Activated CD4-positive, alpha-beta T cell treated with anti-CD3 and anti-CD28 coated beads for 36 hours (primary cell): ENCODE measurements around the gene ATP8B4. TPM values are rescaled to one million over a fixed set of nuclear protein-coding genes. Genes with fewer than 3 reads are reported as not detected.

ENCODE experiments used
- ATAC-seq: fragments of 200-7000 bp; cut with Tn5 transposase; one replicate; pipeline ENCODE4 v1.10.0; 2021; ENCODE audit warnings: mild to moderate bottlenecking, moderate library complexity
- CTCF ChIA-PET: fragments of 350-600 bp; sonication (Branson Sonifier 250); formaldehyde crosslinking; loops from one replicate; lab custom pipeline; 2021; ENCODE audit warnings: antibody characterized with exemption; lab: Charles Lee
- POLR2A ChIA-PET: fragments of 350-600 bp; sonication (Branson Sonifier 250); formaldehyde crosslinking; loops from one replicate; lab custom pipeline; 2021; ENCODE audit warnings: antibody characterized with exemption, inconsistent platforms; lab: Charles Lee
- DNase-seq: peaks from one replicate; pipeline ENCODE4 v3.0.0-alpha.2; 2020
- H3K27ac Mint-ChIP-seq: one replicate; pipeline ENCODE4 v1.8.0; 2021; ENCODE audit warnings: mixed read lengths
- H3K27me3 Mint-ChIP-seq: one replicate; pipeline ENCODE4 v1.8.0; 2021; ENCODE audit warnings: mixed read lengths
- H3K36me3 Mint-ChIP-seq: one replicate; pipeline ENCODE4 v1.8.0; 2021; ENCODE audit warnings: low read depth, mixed read lengths
- H3K4me1 Mint-ChIP-seq: one replicate; pipeline ENCODE4 v1.8.0; 2021; ENCODE audit warnings: mixed read lengths
- H3K4me3 Mint-ChIP-seq: one replicate; pipeline ENCODE4 v1.8.0; 2021; ENCODE audit warnings: mild to moderate bottlenecking, moderate library complexity, mixed read lengths
- H3K9me3 Mint-ChIP-seq: one replicate; pipeline ENCODE4 v1.8.0; 2021; ENCODE audit warnings: low read depth, mixed read lengths
- intact Hi-C, 2 experiments: fragments of 100-400 bp; cut with DNase I in 1 of 2; cut with micrococcal nuclease in 1 of 2; formaldehyde crosslinking; loops; one replicate each; pipeline versions ENCODE4 v1.14.2 to v1.15.1; 2022 to 2024; cut with DNase I, micrococcal nuclease
- total RNA-seq, 2 experiments: library from RNA; stranded (reverse); gene quantifications; one replicate each; pipeline ENCODE4 v1.2.3, GENCODE V29; 2021

ATP8B4 gene
- total RNA-seq, 2 experiments from 2014 or later: 5.0 to 5.1 TPM

DNA sequence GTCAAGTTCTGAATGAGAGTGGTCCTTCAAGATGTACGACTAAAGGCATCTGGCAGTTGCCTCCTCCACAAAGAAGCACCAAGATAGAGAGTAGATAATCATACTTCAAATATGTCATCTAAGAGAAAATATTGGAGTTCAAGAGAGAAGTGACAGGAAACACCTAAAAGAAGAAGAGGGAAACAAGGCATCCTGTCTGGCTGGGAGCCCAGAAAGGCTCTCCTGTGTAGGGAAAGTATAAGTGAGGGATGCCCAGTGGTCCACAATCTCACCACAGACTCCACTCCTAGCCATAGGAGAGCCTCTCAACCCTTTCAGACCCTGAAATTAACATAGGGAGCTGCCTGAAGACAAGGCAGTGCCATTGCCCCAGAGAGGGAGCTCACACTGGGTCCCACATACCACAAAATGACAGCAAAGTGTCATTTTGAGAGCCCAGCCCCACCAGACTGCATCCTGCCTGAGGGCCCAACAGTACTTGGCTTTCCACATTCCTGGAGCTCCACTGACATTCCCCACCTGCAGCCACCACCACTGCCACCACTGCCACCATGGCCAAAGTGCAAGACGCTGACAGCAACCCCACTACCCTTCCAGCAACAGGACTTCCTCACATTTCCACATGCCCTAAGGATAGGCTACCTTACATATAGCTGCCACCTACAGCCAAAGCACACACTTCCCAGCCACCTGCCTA, 210.6 kb downstream of the ATP8B4 start:
- intact Hi-C loops: no loop called here
- Mint-ChIP-seq H3K36me3 (no peaks in the 10 kb centered on the region), H3K9me3 (peaks cover 7% of the 10 kb centered on the region), H3K27ac (no peak overlapping the region), H3K4me3 (no peak overlapping the region), H3K4me1 (no peaks in the 10 kb centered on the region), H3K27me3 (peaks cover 5% of the 10 kb centered on the region)
- CTCF ChIA-PET: no interaction called here
- ATAC-seq (no peak), DNase-seq (no peak)
- POLR2A ChIA-PET: no interaction called here

DNA sequence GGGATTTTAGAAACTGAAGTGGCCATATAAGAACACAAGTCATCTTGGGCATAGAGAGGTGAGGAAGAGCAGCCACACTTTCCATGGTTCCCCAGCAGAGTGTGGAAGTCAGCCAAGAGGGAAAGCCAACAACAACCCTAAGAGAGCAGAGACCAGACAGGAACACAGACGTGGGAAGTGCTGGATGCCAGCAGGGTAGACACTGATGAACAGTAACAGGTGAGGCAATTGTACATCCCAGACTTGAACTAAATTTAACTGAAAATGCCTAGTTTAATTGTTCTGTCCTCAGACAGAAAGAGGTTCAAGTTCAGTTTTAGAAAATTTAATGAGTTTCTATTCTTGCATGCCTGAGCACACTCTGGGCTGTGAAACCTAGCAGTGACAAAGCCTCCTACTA, 212.1 kb downstream of the ATP8B4 start:
- H3K27me3 Mint-ChIP-seq: peaks cover 6% of the 10 kb centered on the region
- peaks cover 7% of the 10 kb centered on the region for H3K9me3 Mint-ChIP-seq
- CTCF ChIA-PET: no interaction called here
- intact Hi-C loops: no loop called here
- no peak for ATAC-seq
- no peak overlapping the region for H3K27ac Mint-ChIP-seq
- H3K4me3 Mint-ChIP-seq: no peak overlapping the region
- POLR2A ChIA-PET: no interaction called here
- no peaks in the 10 kb centered on the region for H3K4me1 Mint-ChIP-seq
- DNase-seq: no peak
- H3K36me3 Mint-ChIP-seq: no peaks in the 10 kb centered on the region

DNA sequence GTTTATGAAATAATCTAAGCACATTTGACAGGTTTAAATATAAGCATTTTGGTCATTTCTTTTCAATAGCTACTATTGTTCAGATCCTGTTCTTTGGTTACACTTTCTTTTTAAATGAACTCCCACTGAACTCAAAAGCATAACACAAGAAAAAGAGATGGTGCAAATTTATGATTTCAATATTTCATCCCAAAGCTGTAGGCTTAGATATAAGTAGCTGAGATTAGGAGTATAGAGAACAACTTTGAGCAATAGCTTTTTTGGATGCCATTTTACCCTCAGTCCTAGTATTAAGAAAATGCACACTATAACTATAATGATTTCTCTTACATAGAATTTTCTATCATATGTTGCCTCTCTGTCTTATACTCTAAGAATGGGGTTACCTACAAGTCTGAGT, 213.8 kb downstream of the ATP8B4 start:
- no peak overlapping the region for H3K4me3 Mint-ChIP-seq
- no peaks in the 10 kb centered on the region for H3K36me3 Mint-ChIP-seq
- ATAC-seq: no peak
- peaks cover 6% of the 10 kb centered on the region for H3K27me3 Mint-ChIP-seq
- DNase-seq: no peak
- H3K27ac Mint-ChIP-seq: no peak overlapping the region
- intact Hi-C loops: no loop called here
- ChIA-PET POLR2A (no interaction called here), CTCF (interaction anchor here (0.6 kb wide), 1 partner anchor 1718 kb away, joined by 3 read pairs; no protein-coding TSS in a partner anchor)
- peaks cover 4% of the 10 kb centered on the region for H3K9me3 Mint-ChIP-seq
- no peaks in the 10 kb centered on the region for H3K4me1 Mint-ChIP-seq

DNA sequence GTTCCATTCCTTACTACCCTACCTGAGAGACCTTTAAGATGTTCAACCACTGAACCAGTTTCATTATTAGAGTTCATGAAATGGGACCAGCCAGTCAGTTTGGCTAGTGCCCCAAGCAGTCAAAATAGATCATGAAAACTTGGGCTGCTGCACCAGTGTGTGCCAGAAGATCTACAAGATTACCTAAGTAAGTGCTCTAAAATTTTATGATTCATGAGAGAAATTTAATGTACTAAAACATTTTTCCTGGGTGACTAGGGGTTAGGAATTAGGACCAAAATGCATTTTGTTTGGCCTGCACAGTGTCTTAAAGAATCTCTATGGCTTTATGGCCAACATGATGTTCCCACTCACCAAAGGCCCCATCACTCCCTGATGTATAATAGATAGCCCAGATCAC, 214.7 kb downstream of the ATP8B4 start:
- no peak overlapping the region for H3K4me3 Mint-ChIP-seq
- intact Hi-C loops: no loop called here
- H3K27ac Mint-ChIP-seq: no peak overlapping the region
- ChIA-PET POLR2A (interaction anchor here (0.6 kb wide), 1 partner anchor 454 kb away, joined by 3 read pairs; no protein-coding TSS in a partner anchor), CTCF (interaction anchor here (0.6 kb wide), 1 partner anchor 13 kb away, joined by 3 read pairs; no protein-coding TSS in a partner anchor)
- H3K4me1 Mint-ChIP-seq: no peaks in the 10 kb centered on the region
- H3K9me3 Mint-ChIP-seq: no peaks in the 10 kb centered on the region
- ATAC-seq (no peak), DNase-seq (no peak)
- H3K27me3 Mint-ChIP-seq: peaks cover 5% of the 10 kb centered on the region
- no peaks in the 10 kb centered on the region for H3K36me3 Mint-ChIP-seq

DNA sequence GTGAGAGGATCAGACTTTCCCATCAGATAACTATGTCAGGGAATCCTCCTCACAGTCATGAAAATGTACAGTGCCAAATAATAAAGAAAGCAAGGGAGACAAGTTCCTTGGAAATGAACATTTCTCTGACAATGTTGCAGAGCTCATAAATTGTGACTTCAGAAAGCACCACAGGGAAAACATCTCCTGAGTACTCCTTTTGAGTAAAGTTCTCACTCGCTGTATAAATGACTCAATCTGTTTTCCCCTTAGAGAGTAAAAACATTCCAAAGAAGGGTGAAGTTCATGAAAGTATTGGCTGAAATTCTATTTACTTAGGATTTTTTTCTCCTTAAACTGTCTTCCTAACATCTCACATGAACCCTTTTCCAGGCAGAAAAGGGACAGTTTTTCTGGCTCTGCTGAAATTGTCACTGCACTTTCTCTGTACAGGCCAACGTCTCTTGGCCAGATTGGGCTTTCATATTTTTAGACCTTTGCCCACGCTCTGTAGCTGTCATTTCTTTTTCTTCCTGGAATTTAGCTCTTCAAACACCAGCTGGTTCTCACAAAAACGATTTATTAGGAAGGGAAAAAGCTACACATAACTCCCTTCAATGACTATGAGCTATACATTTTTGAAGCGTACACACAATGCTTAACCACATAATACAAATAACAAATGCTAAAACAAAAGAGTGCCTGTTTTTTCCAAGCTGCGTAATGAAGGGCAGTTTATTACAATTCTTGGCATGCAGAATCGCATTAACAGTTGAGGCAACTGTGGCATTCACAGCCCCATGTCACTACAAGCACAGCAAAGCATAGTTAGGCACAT, 216.1 kb downstream of the ATP8B4 start:
- H3K4me1 Mint-ChIP-seq: no peaks in the 10 kb centered on the region

DNA sequence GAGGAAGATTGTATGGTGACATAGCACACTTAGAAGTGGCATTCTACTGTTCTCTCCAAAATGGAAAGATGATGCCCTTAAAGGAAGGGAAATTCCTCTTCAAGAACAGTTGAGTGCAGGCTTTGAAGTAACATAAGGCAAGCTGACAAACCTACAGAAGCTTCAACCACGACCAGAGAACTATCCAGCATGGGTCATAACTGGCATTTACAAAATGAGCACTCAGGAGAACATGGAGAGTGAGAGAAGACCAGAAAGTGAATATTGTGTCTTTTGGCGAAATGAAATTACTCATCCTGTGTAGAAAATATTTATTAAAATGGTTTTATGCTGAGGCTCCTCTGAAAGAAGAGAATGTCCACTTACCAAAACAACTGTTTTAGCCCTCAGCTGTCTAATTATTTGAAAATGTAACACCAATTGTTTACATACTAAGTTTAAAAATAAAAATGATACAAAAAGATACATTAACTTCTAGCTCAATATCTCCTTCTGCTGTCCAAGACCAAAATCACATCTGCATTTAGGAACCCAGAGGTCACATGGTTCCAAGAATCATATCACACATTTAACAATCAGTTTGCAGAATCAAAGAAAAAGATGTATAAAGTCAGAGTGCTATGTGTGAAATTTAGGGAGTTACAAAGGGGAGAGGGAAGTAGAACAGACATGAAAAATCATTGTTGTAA, 216.9 kb downstream of the ATP8B4 start:
- H3K27me3 Mint-ChIP-seq: peaks cover 5% of the 10 kb centered on the region

More for the DNA sequence above, 216.1 kb downstream of the ATP8B4 start:
- Mint-ChIP-seq H3K4me3 (no peak overlapping the region), H3K27ac (no peak overlapping the region), H3K27me3 (peaks cover 5% of the 10 kb centered on the region), H3K9me3 (no peaks in the 10 kb centered on the region), H3K36me3 (no peaks in the 10 kb centered on the region)
- ChIA-PET POLR2A (no interaction called here), CTCF (no interaction called here)
- no peak for ATAC-seq
- no peak for DNase-seq
- intact Hi-C loops: no loop called here

DNA sequence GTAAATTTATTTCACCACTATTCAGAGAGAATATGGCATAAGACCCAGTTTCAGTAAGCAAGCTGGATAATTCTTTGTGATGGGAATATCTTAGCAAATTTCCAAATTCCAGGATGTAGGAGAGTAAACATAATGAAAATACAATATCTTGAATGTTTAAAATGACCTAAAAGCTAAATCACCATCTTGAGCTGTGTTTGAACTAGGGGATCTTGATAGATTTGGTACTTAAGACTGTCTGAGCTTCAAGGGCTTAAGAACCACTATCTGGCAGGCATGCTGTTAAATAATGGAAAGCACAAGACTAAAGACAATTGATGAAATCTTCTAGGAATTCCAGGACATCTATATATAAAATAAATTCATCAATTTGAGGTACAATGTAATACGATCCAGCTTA, 217.7 kb downstream of the ATP8B4 start:
- H3K27me3 Mint-ChIP-seq: peaks cover 5% of the 10 kb centered on the region

More for the DNA sequence above, 216.9 kb downstream of the ATP8B4 start:
- Mint-ChIP-seq H3K27ac (no peak overlapping the region), H3K4me1 (no peaks in the 10 kb centered on the region), H3K36me3 (no peaks in the 10 kb centered on the region), H3K9me3 (no peaks in the 10 kb centered on the region), H3K4me3 (no peak overlapping the region)
- intact Hi-C loops: no loop called here
- ChIA-PET CTCF (no interaction called here), POLR2A (no interaction called here)
- DNase-seq (no peak), ATAC-seq (no peak)

DNA sequence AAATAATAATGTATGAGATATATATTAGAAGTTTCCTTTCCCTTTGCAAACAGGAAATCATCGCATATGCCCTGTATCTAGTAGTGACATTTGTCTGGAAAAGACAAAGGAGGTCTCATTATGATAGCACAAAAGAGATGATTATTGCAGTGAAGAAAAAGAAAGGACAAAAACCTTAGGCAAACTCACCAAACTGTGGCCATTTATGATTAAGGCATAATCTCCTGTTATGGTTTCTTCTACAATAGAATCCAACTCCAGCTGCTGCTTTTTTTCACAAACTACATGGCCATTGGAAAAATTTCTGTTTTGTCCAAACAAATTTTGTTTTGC, 218.2 kb downstream of the ATP8B4 start:
- Mint-ChIP-seq H3K4me3 (no peak overlapping the region), H3K9me3 (no peaks in the 10 kb centered on the region), H3K36me3 (no peaks in the 10 kb centered on the region), H3K27ac (no peak overlapping the region), H3K27me3 (peaks cover 5% of the 10 kb centered on the region), H3K4me1 (no peaks in the 10 kb centered on the region)
- ChIA-PET CTCF (interaction anchor here (1.1 kb wide), 1 partner anchor 15 kb away, joined by 4 read pairs; no protein-coding TSS in a partner anchor), POLR2A (no interaction called here)
- no peak for DNase-seq
- ATAC-seq: no peak
- intact Hi-C loops: no loop called here

More for the DNA sequence above, 217.7 kb downstream of the ATP8B4 start:
- ChIA-PET POLR2A (no interaction called here), CTCF (interaction anchor here (1.1 kb wide), 1 partner anchor 14 kb away, joined by 4 read pairs; no protein-coding TSS in a partner anchor)
- ATAC-seq: no peak
- Mint-ChIP-seq H3K4me3 (no peak overlapping the region), H3K27ac (no peak overlapping the region), H3K4me1 (no peaks in the 10 kb centered on the region), H3K9me3 (no peaks in the 10 kb centered on the region), H3K36me3 (no peaks in the 10 kb centered on the region)
- intact Hi-C loops: no loop called here
- no peak for DNase-seq

DNA sequence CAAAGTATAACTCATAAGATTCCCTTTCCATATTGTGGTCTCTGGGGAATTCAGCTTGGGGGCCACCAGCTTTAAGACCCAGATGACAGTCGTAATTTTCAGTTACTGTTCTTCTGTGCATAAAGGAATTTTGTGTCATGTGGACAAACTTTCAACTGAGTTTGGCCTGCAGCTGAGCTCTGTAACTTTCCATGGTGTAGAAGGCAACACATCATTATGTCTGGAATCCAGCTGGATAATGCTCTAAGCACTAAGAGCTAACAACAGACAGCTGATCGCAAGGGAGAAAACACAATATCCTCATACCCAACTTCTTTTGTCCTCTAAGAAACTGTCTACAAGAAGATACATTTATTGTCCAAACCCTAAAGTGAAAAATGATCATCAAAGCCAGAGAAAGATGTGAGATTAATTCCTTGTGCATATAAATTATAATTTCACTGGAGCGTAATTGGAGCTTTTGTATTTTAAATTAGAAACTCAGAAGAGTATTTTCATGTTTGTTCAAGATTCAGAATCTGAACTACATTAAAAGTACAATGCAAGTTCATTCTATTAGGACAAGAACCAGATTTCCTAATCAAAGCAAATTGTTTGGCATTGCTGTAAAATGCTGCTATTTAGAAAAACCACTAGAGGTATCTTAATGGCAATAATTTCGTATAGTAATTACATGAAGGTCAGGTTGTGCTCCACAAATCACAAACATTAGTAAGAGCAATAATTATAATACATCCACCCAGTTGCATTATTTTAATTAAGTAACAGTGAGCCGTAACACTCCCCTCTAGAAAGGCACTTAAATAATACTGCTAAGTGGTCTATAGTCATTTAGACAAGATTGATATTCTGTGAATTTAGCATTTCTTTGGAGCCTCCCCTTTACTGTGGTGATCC, 218.8 kb downstream of the ATP8B4 start:
- DNase-seq (no peak), ATAC-seq (no peak)
- Mint-ChIP-seq H3K9me3 (no peaks in the 10 kb centered on the region), H3K4me3 (no peak overlapping the region), H3K27me3 (peaks cover 5% of the 10 kb centered on the region), H3K4me1 (no peaks in the 10 kb centered on the region), H3K27ac (no peak overlapping the region), H3K36me3 (no peaks in the 10 kb centered on the region)
- POLR2A ChIA-PET: no interaction called here
- CTCF ChIA-PET: interaction anchor here (0.6 kb wide), 1 partner anchor 16 kb away, joined by 3 read pairs; no protein-coding TSS in a partner anchor
- intact Hi-C loops: no loop called here

DNA sequence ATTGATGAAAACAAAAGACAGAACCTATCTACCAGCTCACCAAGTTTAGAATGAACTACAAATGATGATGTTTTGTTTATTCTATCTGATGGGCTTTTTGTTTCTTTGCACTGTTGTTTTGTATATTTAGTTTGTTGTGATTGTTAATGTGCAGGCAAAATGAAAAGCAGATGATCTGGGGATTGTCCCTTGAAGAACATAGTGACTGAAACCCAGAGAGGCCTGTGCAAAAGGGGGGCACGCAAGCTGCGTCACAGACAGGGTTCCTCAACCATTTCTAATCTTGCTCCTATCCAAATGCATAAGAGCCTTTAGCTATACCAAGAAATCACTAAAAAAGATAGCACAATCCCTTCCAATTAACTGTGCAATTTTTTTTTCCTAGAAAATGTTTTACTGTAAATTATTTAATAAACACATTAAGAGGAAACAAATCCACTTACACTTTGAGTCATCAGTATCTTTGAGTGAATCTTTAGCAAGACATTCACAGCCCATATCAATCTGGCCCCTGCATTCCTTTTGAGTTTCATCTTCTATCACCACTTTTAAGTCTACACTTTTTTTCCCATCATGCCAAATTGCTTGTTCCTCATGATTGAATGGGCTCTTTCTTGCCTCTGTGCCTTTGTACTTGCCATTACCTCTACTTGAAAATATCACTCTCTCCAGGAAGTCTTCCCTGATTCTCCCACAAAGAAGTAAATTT, 220.3 kb downstream of the ATP8B4 start:
- no peak for ATAC-seq
- DNase-seq: no peak
- intact Hi-C loops: no loop called here
- Mint-ChIP-seq H3K36me3 (no peaks in the 10 kb centered on the region), H3K4me1 (no peaks in the 10 kb centered on the region), H3K27ac (no peak overlapping the region), H3K9me3 (no peaks in the 10 kb centered on the region), H3K4me3 (no peak overlapping the region), H3K27me3 (peaks cover 3% of the 10 kb centered on the region)
- ChIA-PET POLR2A (no interaction called here), CTCF (no interaction called here)
